Posterior vena cava (tissue), 2 donors: ENCODE measurements around the gene MADCAM1. TPM values are rescaled to one million over a fixed set of nuclear protein-coding genes. Genes with fewer than 3 reads are reported as not detected.

Source experiments
- DNase-seq: peaks from one replicate; pipeline ENCODE4 v3.0.0-alpha.2; 2020; ENCODE audit warnings: low spot score
- intact Hi-C, 2 donors: fragments of 100-400 bp; cut with DNase I; formaldehyde crosslinking; loops; one replicate each; pipeline versions ENCODE4 v1.14.1 to v1.14.2; 2022 to 2023
- total RNA-seq, 2 donors: library from RNA; stranded (reverse); fragmentation: NEBNext Ultra II Directional; extraction: Animal tissue kit (Norgen Biotek cat#: 25700); gene quantifications; one replicate each; pipeline ENCODE4 v1.2.1, GENCODE V29; 2021
- donor health status: DM: yes; HTN: yes; CAD: no.
- donor health status: DM: yes; HTN: yes; CAD: no.

Gene MADCAM1
- total RNA-seq, 2 donors from 2014 or later: 0.42 TPM; not detected in 1

DNA sequence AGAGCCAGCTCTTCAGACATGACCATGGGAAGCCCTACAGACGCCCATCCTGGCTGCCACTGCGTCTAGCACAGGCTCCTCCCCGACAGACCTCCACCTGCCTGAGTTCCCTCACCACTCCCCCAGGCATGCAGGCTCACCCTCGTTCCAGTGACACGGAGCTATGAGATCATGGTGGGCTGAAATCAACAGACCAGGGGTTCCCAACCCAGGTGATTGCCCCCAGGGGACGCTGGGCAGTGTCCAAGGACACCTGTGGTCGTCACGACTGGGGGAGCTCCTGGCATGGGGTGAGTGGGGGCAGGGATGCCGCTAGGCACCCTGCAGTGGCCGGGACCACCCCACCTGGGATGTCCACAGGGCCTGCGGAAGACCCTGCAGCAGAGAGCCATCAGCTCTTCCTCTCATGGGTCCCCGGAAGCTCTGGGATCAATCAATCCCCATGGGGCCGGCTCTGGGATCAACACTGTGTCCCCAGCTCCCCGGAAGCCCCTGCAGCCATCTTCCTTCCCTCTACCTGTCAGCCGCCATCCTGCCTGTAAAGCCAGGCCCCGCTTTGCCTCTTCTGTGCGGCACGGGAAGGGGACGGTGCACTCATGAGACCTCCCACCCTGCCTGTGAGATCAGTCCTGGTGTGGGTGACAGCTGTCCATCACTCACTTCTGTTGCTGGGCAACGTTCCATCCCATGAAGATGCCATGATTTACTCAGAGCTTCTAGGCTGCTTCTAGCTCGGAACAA, 12.8 kb upstream of the MADCAM1 start:
- intact Hi-C loops: no loop called here
- DNase-seq: peak; percentile 58

DNA sequence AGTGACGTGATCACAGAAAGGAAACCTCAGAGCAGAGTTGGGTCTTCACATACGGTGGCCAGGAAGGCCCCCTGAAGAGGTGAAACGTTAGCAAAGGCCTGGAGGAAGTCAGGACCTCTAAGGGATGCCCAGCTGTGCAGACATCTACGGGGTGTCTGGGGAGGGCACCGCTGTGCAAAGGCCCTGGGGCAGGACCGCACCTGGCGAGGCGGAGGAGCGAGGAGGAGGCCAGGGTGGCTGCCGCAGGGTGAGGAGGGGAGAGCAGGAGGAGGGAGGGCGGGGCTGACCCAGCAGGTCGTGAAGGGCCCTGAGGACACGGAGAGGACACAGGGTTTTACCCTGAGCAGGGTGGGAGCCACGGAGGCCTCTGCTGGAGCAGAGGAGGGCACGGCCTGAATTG, 11.8 kb upstream of the MADCAM1 start:
- intact Hi-C loops: no loop called here
- DNase-seq: no peak

GRCh38 chr19:485077-485476, 11.2 kb upstream of the MADCAM1 start:
- intact Hi-C loops: no loop called here
- DNase-seq: no peak

DNA sequence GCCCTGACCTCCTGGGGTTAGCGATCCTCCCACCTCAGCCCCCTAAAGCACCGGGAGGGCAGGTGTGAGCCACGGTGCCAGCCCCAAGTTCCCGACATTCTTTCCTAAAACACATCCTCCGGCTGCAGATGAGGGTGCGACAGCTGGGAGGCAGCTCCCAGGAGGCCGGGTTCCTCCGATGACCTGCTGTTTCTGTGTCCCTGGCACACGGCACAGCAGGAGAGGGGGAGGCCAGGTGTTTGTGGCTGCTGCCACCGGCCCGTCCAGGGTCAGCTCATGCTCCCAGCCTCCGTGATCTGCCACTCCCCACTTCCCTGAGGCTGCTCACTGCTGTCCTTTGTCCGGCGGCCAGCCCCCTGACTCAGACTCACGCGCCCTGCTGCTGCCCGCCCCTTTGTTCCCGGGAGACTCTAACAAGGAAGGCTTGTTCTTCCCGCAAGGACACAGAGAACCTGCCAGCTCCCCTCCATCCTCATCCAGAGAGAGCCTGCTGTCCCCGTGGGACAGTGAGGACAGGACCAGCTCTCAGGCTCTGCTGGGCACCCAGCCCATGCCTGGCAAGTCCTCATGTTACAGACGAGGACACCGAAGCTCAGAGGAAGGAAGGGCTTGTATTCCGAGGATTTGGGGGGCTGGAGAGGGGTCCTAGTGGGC, 10.6 kb upstream of the MADCAM1 start:
- peak; percentile 89 for DNase-seq
- intact Hi-C loops: no loop called here

- intact Hi-C loops: no loop called here
- DNase-seq: peak; percentile 99
Observed at GRCh38 chr19:488505-489417, 7.5 kb upstream of the MADCAM1 start.

DNA sequence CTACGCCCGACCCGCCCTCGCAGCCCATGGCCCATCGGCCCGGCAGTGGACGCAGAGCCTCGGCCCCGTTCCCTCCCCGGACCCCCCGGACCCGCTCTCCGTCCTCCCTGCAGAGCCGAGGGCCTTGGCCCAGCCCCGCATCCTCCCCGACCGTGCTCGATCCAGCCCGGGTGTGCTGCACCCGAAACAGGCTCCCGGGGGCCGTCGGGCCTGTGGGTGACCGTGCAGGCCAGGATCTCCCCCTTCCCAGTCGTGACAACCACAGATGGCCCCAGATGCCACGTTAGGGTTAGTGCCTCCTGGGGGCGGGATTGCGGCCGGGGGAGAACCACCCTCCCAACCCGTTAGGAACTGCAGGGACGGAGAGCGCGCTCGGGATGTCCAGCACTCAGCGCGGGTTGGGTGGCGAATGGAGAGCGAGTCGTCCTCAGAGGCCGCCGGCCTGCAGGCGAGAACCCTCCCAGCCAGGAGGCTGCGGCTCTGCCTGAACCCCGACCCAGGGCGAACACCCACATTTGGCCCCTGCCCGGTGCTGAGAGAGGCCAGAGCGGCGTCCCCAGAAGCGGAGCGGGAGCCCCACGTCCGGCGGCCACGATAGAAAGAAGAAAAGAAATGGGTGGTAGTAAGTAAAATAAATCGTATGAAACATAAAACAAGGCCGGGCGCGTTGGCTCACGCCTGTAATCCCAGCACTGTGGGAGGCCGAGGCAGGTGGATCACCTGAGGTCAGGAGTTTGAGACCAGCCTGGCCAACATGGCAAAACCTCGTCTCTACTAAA, 6.7 kb upstream of the MADCAM1 start:
- no peak for DNase-seq
- intact Hi-C loops: no loop called here

DNA sequence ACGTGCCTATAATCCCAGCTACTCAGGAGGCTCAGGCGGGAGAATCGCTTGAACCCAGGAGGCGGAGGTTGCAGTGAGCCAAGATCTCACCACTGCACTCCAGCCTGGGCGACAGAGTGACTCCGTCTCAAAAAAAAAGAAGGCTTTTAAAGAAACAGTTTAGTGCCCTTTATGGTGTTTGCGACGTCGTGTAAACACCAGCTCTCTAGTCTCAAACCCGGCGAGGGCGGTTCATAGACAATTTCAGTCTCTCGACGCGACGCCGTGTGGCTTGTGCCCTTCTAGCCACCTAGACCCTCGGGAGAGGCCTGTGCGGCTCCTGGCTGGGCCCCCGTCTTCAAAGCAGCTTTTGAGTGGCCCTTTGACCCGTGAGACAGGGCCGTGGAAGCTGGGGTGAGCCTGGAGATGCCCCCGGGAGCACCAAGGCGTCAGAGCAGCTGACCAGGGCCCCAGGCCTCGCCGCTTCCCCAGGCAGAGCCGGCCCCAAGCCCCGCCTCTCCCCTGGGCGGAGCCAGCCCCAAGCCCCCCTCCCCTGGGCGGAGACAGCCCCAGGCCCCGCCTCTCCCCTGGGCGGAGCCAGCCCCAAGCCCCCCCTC, 5.0 kb upstream of the MADCAM1 start:
- intact Hi-C loops: no loop called here
- DNase-seq: no peak

- DNase-seq: no peak
- intact Hi-C loops: no loop called here
Observed at GRCh38 chr19:492091-492531, 4.2 kb upstream of the MADCAM1 start.

DNA sequence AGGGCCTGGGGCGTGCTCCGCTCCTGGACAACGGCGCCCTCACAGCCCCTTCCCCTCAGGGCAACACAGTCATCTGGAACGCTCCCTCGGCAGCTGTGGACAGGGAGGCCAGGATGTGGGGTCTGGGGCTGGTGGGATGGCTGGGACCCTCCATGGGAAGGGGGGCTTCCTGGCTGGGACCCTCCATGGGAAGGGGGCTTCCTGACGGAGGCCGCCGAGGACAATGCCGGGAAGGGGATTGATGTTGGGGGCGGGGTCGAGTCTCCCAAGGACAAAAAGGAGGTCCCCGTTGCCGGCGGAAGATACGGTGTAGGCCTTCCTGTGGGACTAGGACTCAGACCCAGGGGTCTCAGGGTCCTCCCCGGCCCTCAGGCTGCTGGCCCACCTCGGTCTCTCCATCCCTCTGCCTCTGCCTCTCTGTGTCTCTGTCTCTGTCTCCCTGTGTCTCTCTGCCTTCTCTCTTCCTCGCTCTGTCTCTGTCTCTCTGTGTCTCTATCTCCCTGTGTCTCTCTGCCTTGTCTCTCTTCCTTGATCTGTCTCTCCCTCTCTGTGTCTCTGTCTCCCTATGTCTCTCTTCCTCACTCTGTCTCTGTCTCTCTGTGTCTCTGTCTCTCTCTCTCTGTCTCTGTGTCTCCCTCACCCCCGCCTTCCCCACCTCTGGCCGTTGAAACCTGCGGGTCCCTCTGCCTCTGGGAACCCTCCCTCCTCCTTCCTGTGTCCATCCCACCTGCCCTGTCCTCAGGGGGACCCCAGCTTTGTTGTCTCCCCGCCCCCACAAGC, 2.7 kb upstream of the MADCAM1 start:
- intact Hi-C loops: no loop called here
- DNase-seq: no peak

DNA sequence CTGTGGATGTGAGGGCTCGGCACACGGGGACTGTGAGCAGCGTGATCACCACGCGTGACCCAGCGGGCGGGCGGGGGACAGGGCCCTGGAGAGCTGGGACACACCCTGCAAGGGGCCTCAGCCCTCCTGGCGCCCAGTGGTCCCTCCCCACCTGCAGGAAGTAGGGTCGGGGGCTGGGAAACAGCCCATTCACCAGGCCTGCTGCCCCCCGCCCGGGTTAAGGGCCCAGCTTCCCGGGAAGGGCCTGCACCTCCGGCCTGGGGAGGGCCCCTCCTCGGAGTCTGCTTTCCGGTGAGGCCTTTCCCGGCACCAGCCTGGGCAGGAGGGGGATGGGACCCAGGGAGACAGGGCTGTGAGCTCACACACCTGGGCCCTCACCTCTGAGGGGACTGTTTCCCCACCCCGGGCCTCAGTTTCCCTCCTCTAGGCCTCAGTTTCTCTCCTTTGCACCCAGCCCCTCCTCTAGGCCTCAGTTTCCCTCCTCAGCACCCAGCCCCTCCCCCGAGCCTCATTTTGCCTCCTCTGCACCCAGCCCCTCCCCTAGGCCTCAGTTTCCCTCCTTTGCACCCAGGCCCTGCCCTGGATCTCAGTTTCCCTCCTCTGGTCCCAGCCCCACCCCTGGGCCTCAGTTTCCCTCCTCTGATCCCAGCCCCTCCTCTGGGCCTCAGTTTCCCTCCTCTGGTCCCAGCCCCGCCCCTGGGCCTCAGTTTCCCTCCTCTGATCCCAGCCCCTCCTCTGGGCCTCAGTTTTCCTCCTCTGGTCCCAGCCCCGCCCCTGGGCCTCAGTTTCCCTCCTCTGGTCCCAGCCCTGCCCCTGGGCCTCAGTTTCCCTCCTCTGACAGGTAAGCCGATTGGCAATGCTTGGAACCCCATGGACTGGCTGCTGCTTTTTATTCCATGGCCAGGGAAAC, 1.9 kb upstream of the MADCAM1 start:
- intact Hi-C loops: no loop called here
- no peak for DNase-seq

GRCh38 chr19:495081-495401, 1.2 kb upstream of the MADCAM1 start:
- DNase-seq: no peak
- intact Hi-C loops: no loop called here

DNA sequence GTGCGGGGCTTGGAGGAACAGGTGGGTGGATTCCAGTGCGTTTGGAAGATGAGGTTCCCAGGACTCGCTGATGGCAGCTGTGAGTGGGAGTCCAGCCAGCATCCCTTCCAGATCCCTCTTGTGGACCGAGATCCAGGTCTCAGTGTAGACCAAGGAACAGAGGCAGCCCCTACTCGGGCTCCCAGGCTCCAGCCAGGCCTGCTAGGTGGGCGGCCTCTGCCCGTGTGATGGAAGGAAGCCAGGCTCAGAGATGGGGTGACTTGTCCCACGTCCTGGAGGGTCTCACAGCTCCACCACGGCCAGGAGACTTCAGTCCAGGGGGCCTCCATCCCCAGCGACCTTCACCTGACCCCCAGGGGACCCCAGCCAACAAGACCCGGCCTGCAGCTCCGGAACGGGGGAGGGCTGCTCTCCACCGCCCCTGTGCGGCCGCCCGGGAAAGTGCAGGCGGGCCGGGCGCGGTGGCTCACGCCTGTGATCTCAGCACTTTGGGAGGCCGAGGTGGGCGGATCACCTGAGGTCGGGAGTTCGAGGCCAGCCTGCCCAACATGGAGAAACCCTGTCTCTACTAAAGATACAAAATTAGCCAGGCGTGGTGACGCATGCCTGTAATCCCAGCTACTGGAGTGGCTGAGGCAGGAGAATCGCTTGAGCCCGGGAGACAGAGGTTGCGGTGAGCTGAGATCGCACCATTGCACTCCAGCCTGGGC, 729 bp upstream of the MADCAM1 start:
- no peak for DNase-seq
- intact Hi-C loops: no loop called here

GRCh38 chr19:496986-497385, 700 bp downstream of the MADCAM1 start:
- intact Hi-C loops: no loop called here
- no peak for DNase-seq

- no peak for DNase-seq
- intact Hi-C loops: no loop called here
Observed at GRCh38 chr19:497491-497868, 1.2 kb downstream of the MADCAM1 start.

DNA sequence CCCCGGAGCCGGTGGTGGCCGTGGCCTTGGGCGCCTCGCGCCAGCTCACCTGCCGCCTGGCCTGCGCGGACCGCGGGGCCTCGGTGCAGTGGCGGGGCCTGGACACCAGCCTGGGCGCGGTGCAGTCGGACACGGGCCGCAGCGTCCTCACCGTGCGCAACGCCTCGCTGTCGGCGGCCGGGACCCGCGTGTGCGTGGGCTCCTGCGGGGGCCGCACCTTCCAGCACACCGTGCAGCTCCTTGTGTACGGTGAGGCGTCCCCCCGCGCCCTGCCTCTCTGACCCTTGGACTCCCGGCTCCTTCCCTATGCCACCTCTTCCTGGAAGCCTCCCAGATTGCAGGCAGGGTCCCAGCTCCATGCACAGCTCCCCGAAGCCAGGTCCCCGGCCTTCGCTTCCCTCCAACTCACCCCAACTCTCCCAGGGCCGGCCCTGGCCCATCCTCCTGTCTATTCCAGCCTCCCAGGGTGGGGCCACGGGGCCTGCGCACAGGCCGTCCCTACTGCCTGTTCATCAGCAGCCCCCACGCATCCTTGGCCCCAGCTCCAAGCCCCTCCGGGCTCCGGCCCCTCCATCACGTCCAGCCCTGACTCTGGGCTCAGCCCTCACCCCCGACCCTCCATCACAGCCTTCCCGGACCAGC, 1.7 kb downstream of the MADCAM1 start:
- intact Hi-C loops: no loop called here
- DNase-seq: no peak

DNA sequence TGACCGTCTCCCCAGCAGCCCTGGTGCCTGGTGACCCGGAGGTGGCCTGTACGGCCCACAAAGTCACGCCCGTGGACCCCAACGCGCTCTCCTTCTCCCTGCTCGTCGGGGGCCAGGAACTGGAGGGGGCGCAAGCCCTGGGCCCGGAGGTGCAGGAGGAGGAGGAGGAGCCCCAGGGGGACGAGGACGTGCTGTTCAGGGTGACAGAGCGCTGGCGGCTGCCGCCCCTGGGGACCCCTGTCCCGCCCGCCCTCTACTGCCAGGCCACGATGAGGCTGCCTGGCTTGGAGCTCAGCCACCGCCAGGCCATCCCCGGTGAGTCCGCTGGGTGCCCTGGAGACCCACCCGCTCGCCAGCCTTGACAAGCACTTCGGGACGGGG, 2.2 kb downstream of the MADCAM1 start:
- no peak for DNase-seq
- intact Hi-C loops: no loop called here
